CD4-positive, alpha-beta T cell treated with Interleukin-15 for 4 hours (primary cell): ENCODE data around the gene SWSAP1.
"Not testable (repeated sequence)": the region's sequence is repeated elsewhere in the genome, so short reads cannot be mapped to it uniquely, and the experiment has no call there.

Source experiments
- DNase-seq: peaks from one replicate; pipeline ENCODE4 v3.0.0-alpha.2; 2020; ENCODE audit warnings: low spot score

The SWSAP1 gene

GRCh38 chr19:11374433-11375142 is at the start of gene SWSAP1:
Gene SWSAP1, plus strand, starts transcription at chr19:11374666. Its CDS starts 15 bp downstream, at chr19:11374681.
- peak; percentile 99 for DNase-seq

GRCh38 chr19:11324748-11325389 is 49.6 kb upstream of the SWSAP1 start:
- no peak for DNase-seq

GRCh38 chr19:11325544-11325943 is 48.9 kb upstream of the SWSAP1 start:
- DNase-seq = no peak

- DNase-seq = no peak
These were observed 44.3 kb upstream of the SWSAP1 start for GRCh38 chr19:11330127-11330526.

- DNase-seq = no peak
These were observed 43.0 kb upstream of the SWSAP1 start for GRCh38 chr19:11331502-11331901.

GRCh38 chr19:11332822-11333221 is 41.6 kb upstream of the SWSAP1 start:
- no peak for DNase-seq

- not testable (repeated sequence) for DNase-seq
These were observed 40.6 kb upstream of the SWSAP1 start for GRCh38 chr19:11333838-11334237.

- DNase-seq = no peak
These were observed 38.9 kb upstream of the SWSAP1 start for GRCh38 chr19:11335449-11336146.

- DNase-seq = no peak
These were observed 37.4 kb upstream of the SWSAP1 start for GRCh38 chr19:11337080-11337479.

- DNase-seq = no peak
These were observed 36.3 kb upstream of the SWSAP1 start for GRCh38 chr19:11338121-11338520.

- DNase-seq = no peak
These were observed 35.8 kb upstream of the SWSAP1 start for GRCh38 chr19:11338569-11339253.

- DNase-seq = peak; percentile 75
These were observed 35.0 kb upstream of the SWSAP1 start, which contains the start of gene RAB3D for GRCh38 chr19:11339254-11340098. Gene RAB3D, minus strand, starts transcription at chr19:11339657. Its CDS starts 2,258 bp downstream, at chr19:11337399.

- not testable (repeated sequence) for DNase-seq
These were observed 34.4 kb upstream of the SWSAP1 start for GRCh38 chr19:11340099-11340467.

GRCh38 chr19:11342429-11342828 is 32.0 kb upstream of the SWSAP1 start:
- DNase-seq = no peak

- no peak for DNase-seq
These were observed 29.2 kb upstream of the SWSAP1 start for GRCh38 chr19:11345122-11345803.

- DNase-seq = peak; percentile 99
These were observed 28.1 kb upstream of the SWSAP1 start, which contains the start of the genes CCDC159 and TMEM205 for GRCh38 chr19:11346104-11346940. Gene CCDC159, plus strand, starts transcription at chr19:11346519. Its CDS starts 88 bp downstream, at chr19:11346607. Gene TMEM205, minus strand, starts transcription at chr19:11346268. Its CDS starts 649 bp downstream, at chr19:11345619.

- no peak for DNase-seq
These were observed 26.9 kb upstream of the SWSAP1 start for GRCh38 chr19:11347546-11348039.

- no peak for DNase-seq
These were observed 25.3 kb upstream of the SWSAP1 start for GRCh38 chr19:11349171-11349570.

GRCh38 chr19:11354102-11354501 is 20.4 kb upstream of the SWSAP1 start:
- not testable (repeated sequence) for DNase-seq
